Activated CD4-positive, alpha-beta memory T cell treated with anti-CD3 and anti-CD28 coated beads for 36 hours (primary cell): Measurements from ENCODE around the gene FOXE3. TPM values are rescaled to one million over a fixed set of nuclear protein-coding genes. Genes with fewer than 3 reads are reported as not detected.
"Not testable (repeated sequence)": the region's sequence is repeated elsewhere in the genome, so short reads cannot be mapped to it uniquely, and the experiment has no call there.

Experiments used
- CTCF ChIA-PET: fragments of 350-600 bp; sonication (Branson Sonifier 250); formaldehyde crosslinking; loops from one replicate; lab custom pipeline; 2021; ENCODE audit warnings: antibody characterized with exemption, inconsistent platforms; lab: Charles Lee
- POLR2A ChIA-PET: fragments of 350-600 bp; sonication (Branson Sonifier 250); formaldehyde crosslinking; loops from one replicate; lab custom pipeline; 2021; ENCODE audit warnings: antibody characterized with exemption; lab: Charles Lee
- DNase-seq: peaks from one replicate; pipeline ENCODE4 v3.0.0-alpha.2; 2020
- H3K27ac Mint-ChIP-seq: one replicate; pipeline ENCODE4 v1.8.0; 2021; ENCODE audit warnings: mixed read lengths
- H3K27me3 Mint-ChIP-seq: one replicate; pipeline ENCODE4 v1.8.0; 2021; ENCODE audit warnings: mixed read lengths
- H3K36me3 Mint-ChIP-seq: one replicate; pipeline ENCODE4 v1.8.0; 2021; ENCODE audit warnings: mixed read lengths
- H3K4me1 Mint-ChIP-seq: one replicate; pipeline ENCODE4 v1.8.0; 2021; ENCODE audit warnings: low read depth, mixed read lengths
- H3K4me3 Mint-ChIP-seq: one replicate; pipeline ENCODE4 v1.8.0; 2021; ENCODE audit warnings: mild to moderate bottlenecking, mixed read lengths
- H3K9me3 Mint-ChIP-seq: one replicate; pipeline ENCODE4 v1.8.0; 2021; ENCODE audit warnings: mixed read lengths
- intact Hi-C: fragments of 100-400 bp; cut with micrococcal nuclease; formaldehyde crosslinking; loops from one replicate; pipeline ENCODE4 v1.15.1; 2023
- total RNA-seq, 2 experiments: library from RNA; stranded (reverse); gene quantifications; one replicate each; pipeline ENCODE4 v1.2.3, GENCODE V29; 2021

The FOXE3 gene
- total RNA-seq, 2 experiments from 2014 or later: not detected

GRCh38 chr1:47443530-47444296 is 27.6 kb downstream of the FOXE3 start:
- intact Hi-C loops: no loop called here
- peak overlapping the region; percentile 7 for H3K27ac Mint-ChIP-seq
- no peaks in the 10 kb centered on the region for H3K36me3 Mint-ChIP-seq
- H3K4me1 Mint-ChIP-seq: peaks cover 23% of the 10 kb centered on the region
- peak overlapping the region; percentile 54 for H3K4me3 Mint-ChIP-seq
- ChIA-PET CTCF (interaction anchor here (0.6 kb wide), 1 partner anchor 267 kb away, joined by 3 read pairs; no protein-coding TSS in a partner anchor), POLR2A (no interaction called here)
- DNase-seq: no peak
- no peaks in the 10 kb centered on the region for H3K9me3 Mint-ChIP-seq
- H3K27me3 Mint-ChIP-seq: peaks cover 35% of the 10 kb centered on the region

DNA sequence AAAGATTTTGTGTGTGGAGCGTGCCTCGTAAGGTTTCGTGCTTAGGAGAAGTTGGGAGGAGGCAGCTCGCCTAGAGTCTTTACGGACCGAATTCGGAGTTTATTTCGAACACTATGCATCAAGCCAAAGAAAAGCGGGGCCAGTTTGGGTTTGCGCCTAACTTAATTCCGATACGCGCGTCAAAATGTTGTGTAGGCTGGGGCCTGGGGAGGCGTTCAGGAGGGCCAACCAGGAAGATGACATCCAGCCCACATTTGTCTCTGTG is 28.1 kb downstream of the FOXE3 start:
- H3K27me3 Mint-ChIP-seq: peaks cover 40% of the 10 kb centered on the region
- POLR2A ChIA-PET: no interaction called here
- peaks cover 23% of the 10 kb centered on the region for H3K4me1 Mint-ChIP-seq
- no peaks in the 10 kb centered on the region for H3K9me3 Mint-ChIP-seq
- DNase-seq: no peak
- H3K36me3 Mint-ChIP-seq: no peaks in the 10 kb centered on the region
- CTCF ChIA-PET: interaction anchor here (0.6 to 0.9 kb wide), 3 partner anchors 8 to 266 kb away, joined by 3 to 6 read pairs (median 4); no protein-coding TSS in a partner anchor
- peak overlapping the region; percentile 42 for H3K27ac Mint-ChIP-seq
- peak overlapping the region; percentile 54 for H3K4me3 Mint-ChIP-seq
- intact Hi-C loops: no loop called here

- ChIA-PET CTCF (interaction anchor here (0.6 to 0.9 kb wide), 4 partner anchors 8 to 270 kb away, joined by 3 to 6 read pairs (median 4); no protein-coding TSS in a partner anchor), POLR2A (no interaction called here)
- H3K9me3 Mint-ChIP-seq: no peaks in the 10 kb centered on the region
- DNase-seq: peak; percentile 57
- intact Hi-C loops: no loop called here
- H3K27me3 Mint-ChIP-seq: peaks cover 46% of the 10 kb centered on the region
- H3K27ac Mint-ChIP-seq: peak overlapping the region; percentile 42
- no peaks in the 10 kb centered on the region for H3K36me3 Mint-ChIP-seq
- H3K4me3 Mint-ChIP-seq: peak overlapping the region; percentile 54
- H3K4me1 Mint-ChIP-seq: peaks cover 23% of the 10 kb centered on the region
Measured at GRCh38 chr1:47444562-47445465, 28.7 kb downstream of the FOXE3 start.

GRCh38 chr1:47445823-47446550 is 29.9 kb downstream of the FOXE3 start:
- Mint-ChIP-seq H3K4me1 (peaks cover 23% of the 10 kb centered on the region), H3K9me3 (no peaks in the 10 kb centered on the region), H3K36me3 (no peaks in the 10 kb centered on the region), H3K27ac (no peak overlapping the region), H3K27me3 (peaks cover 53% of the 10 kb centered on the region), H3K4me3 (no peak overlapping the region)
- no peak for DNase-seq
- ChIA-PET CTCF (interaction anchor here (0.9 to 1.8 kb wide), 2 partner anchors 9 to 14 kb away, joined by 3 to 17 read pairs; partner anchors contain the start of gene FOXD2), POLR2A (no interaction called here)
- intact Hi-C loops: no loop called here

DNA sequence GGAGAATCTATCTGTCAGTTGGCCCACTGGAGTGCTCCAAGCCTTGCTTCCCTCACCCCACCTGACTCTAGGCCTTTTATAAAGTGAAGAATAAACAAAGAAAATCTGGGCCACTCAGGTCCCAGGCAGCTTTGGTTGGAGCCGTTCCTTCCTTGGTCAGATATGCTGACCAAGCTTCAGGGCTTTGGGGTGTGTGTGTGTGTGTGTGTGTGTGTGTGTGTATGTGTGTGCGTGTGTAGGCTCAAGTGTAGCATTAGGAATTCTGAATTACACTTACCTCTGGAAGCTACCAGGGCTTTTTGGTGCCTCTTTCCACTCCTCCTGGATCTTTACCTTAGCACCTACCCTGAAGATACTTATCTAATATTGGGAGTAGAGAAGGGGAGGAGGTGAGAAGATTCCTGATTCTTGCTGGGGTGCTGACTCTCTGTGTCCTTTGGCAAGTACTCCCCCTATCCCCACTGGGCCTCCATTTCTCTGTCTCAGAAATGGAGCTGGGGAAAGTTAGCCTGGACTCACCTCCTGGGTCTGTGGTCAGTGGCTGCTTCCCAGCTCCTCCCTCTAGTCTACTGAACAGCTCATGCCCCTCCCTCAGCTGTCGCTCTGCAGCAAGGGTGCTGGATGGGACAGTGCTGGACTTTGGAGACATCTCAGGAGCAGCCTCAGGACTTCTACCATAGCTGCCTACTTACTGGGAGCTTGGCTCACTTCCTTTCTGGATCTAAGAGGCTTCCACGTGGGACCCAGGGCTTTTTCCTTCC is 32.6 kb downstream of the FOXE3 start:
- H3K4me1 Mint-ChIP-seq: peaks cover 21% of the 10 kb centered on the region
- CTCF ChIA-PET: interaction anchor here (0.6 to 4.4 kb wide), 5 partner anchors 13 to 278 kb away, joined by 3 to 59 read pairs (median 6); partner anchors contain the start of gene FOXD2
- H3K27me3 Mint-ChIP-seq: peaks cover 74% of the 10 kb centered on the region
- no peaks in the 10 kb centered on the region for H3K36me3 Mint-ChIP-seq
- intact Hi-C loops: no loop called here
- no peak for DNase-seq
- H3K27ac Mint-ChIP-seq: no peak overlapping the region
- POLR2A ChIA-PET: interaction anchor here (1.1 kb wide), 1 partner anchor 11 kb away, joined by 3 read pairs; the partner anchor contains the start of gene FOXD2
- H3K9me3 Mint-ChIP-seq: no peaks in the 10 kb centered on the region
- no peak overlapping the region for H3K4me3 Mint-ChIP-seq

GRCh38 chr1:47449822-47450552 is 33.9 kb downstream of the FOXE3 start:
- CTCF ChIA-PET: interaction anchor here (0.6 to 4.4 kb wide), 8 partner anchors 11 to 276 kb away, joined by 3 to 59 read pairs (median 3); partner anchors contain the start of gene FOXD2
- no peak overlapping the region for H3K4me3 Mint-ChIP-seq
- peaks cover 9% of the 10 kb centered on the region for H3K4me1 Mint-ChIP-seq
- H3K27me3 Mint-ChIP-seq: peaks cover 74% of the 10 kb centered on the region
- no peaks in the 10 kb centered on the region for H3K36me3 Mint-ChIP-seq
- H3K9me3 Mint-ChIP-seq: no peaks in the 10 kb centered on the region
- no peak overlapping the region for H3K27ac Mint-ChIP-seq
- peak; percentile 46 for DNase-seq
- POLR2A ChIA-PET: interaction anchor here (1.1 kb wide), 1 partner anchor 12 kb away, joined by 3 read pairs; the partner anchor contains the start of gene FOXD2
- intact Hi-C loops: no loop called here

DNA sequence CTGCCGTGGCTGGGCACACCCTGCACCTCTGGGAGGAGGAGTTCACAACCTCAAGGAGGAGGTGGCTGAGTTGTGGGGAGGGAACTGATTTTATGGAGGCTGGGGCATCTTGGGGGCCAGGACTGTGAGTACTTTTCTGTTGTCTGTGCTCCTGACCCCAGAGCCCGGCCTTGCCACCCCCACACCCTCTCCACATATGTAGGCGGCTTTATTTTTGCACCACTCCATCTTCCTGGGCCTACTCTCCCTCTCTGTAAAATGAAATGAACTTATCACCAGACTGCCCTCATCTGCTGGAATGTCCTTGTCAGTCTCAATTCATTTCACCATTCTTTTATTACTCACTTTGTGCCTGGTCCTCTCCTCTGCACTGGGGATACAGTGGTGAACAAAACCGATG is 34.5 kb downstream of the FOXE3 start:
- peaks cover 70% of the 10 kb centered on the region for H3K27me3 Mint-ChIP-seq

GRCh38 chr1:47452426-47452825 is 36.3 kb downstream of the FOXE3 start:
- ChIA-PET POLR2A (no interaction called here), CTCF (interaction anchor here (0.6 to 1.7 kb wide), 5 partner anchors 15 to 274 kb away, joined by 3 to 7 read pairs (median 3); partner anchors contain the start of gene FOXD2)
- Mint-ChIP-seq H3K4me1 (no peaks in the 10 kb centered on the region), H3K27ac (no peak overlapping the region), H3K36me3 (no peaks in the 10 kb centered on the region), H3K4me3 (no peak overlapping the region), H3K9me3 (no peaks in the 10 kb centered on the region), H3K27me3 (peaks cover 57% of the 10 kb centered on the region)
- intact Hi-C loops: no loop called here
- no peak for DNase-seq

More for the DNA sequence above, 34.5 kb downstream of the FOXE3 start:
- H3K36me3 Mint-ChIP-seq: no peaks in the 10 kb centered on the region
- DNase-seq: no peak
- no peaks in the 10 kb centered on the region for H3K9me3 Mint-ChIP-seq
- peaks cover 3% of the 10 kb centered on the region for H3K4me1 Mint-ChIP-seq
- ChIA-PET POLR2A (no interaction called here), CTCF (interaction anchor here (0.6 to 4.4 kb wide), 5 partner anchors 10 to 276 kb away, joined by 3 to 59 read pairs (median 6); partner anchors contain the start of gene FOXD2)
- H3K27ac Mint-ChIP-seq: no peak overlapping the region
- H3K4me3 Mint-ChIP-seq: no peak overlapping the region
- intact Hi-C loops: no loop called here

- peaks cover 52% of the 10 kb centered on the region for H3K27me3 Mint-ChIP-seq
- H3K4me1 Mint-ChIP-seq, intact Hi-C loops, POLR2A ChIA-PET, H3K4me3 Mint-ChIP-seq, DNase-seq, H3K9me3 Mint-ChIP-seq, H3K36me3 Mint-ChIP-seq, H3K27ac Mint-ChIP-seq: not testable (repeated sequence)
- CTCF ChIA-PET: interaction anchor here (1.7 kb wide), 1 partner anchor 16 kb away, joined by 7 read pairs; the partner anchor contains the start of gene FOXD2
Measured at GRCh38 chr1:47453910-47454309, 37.8 kb downstream of the FOXE3 start.

- CTCF ChIA-PET: interaction anchor here (1.4 kb wide), 1 partner anchor 19 kb away, joined by 4 read pairs; the partner anchor contains the start of gene FOXD2
- H3K27ac Mint-ChIP-seq: no peak overlapping the region
- H3K36me3 Mint-ChIP-seq: no peaks in the 10 kb centered on the region
- no peaks in the 10 kb centered on the region for H3K4me1 Mint-ChIP-seq
- H3K4me3 Mint-ChIP-seq: no peak overlapping the region
- POLR2A ChIA-PET: no interaction called here
- peaks cover 50% of the 10 kb centered on the region for H3K27me3 Mint-ChIP-seq
- H3K9me3 Mint-ChIP-seq: no peaks in the 10 kb centered on the region
- intact Hi-C loops: no loop called here
- no peak for DNase-seq
Measured at GRCh38 chr1:47456250-47456649, 40.2 kb downstream of the FOXE3 start.
